ENCODE measurements around the gene CADM1. TPM values are rescaled to one million over a fixed set of nuclear protein-coding genes. Genes with fewer than 3 reads are reported as not detected.
"Not testable (repeated sequence)": the region's sequence is repeated elsewhere in the genome, so short reads cannot be mapped to it uniquely, and the experiment has no call there.

Gene CADM1
- total and polyA plus RNA-seq, 8 donors: 6.3 to 38.8 (median 24.5) TPM

DNA sequence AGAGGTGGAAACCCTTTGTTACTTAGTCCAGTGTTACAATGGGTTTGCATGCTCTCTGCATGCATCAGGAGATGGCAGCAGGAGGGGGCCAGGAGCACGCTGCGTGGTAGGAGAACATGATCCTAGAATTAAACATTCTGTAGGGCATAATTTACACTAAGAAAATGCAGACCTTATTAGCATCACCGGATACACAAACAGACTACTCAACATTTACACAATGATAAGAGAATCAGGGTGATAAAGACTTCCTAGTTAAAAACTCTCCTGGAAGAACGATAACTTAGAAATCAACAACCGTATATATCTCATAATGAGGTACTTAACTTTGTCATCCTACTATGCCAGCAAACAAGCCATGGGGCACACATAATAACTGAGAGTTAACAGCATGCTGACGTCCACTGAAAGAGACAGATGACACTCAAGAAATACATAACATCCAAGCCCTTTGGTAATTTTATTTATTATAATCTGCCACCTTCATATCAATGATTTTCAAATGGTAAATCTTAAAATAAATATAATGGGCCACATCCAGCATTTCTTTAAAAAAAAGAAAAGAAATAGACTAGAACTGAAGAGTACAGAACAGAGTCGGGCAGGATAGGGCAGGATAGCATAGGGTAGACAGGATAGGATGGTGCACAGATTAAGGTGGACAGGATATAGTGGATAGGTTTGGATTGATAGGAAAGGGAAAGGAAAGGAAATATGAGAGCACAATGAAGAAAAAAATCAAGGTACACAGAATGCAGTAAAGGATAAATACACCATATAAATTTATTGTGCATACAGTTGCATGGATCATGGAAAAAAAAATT, 27.5 kb downstream of the CADM1 start:
- ATAC-seq: no peak
- 39 to 44% methylated on average over 7 of the region's 7 CpGs for WGBS, 2 donors
- Histone ChIP-seq H3K9me3 (no peaks in the 10 kb centered on the region), H3K27me3 (peaks cover 0 to 6% (median 0%) of the 10 kb centered on the region in 4 donors), H3K4me1 (no peaks in the 10 kb centered on the region), H3K36me3 (no peaks in the 10 kb centered on the region), H3K27ac (no peak overlapping the region), H3K4me3 (no peak overlapping the region)
- TF ChIP-seq CTCF (IDR thresholded peaks at IDR 0.05): no peak
- no peak for FAIRE-seq
- no peak for DNase-seq
- intact Hi-C loops (cut with DNase I): no loop called here

- ATAC-seq (no peak), FAIRE-seq (no peak), DNase-seq (no peak)
- intact Hi-C loops (cut with DNase I): no loop called here
- no peak overlapping the region for H3K27ac ChIP-seq
- no peak for TF ChIP-seq CTCF (IDR thresholded peaks at IDR 0.05)
- H3K36me3 ChIP-seq: no peaks in the 10 kb centered on the region
- no peak overlapping the region for H3K4me3 ChIP-seq
- H3K27me3 ChIP-seq: peaks cover 0 to 6% (median 0%) of the 10 kb centered on the region in 4 donors
- no peaks in the 10 kb centered on the region for H3K4me1 ChIP-seq
- H3K9me3 ChIP-seq: no peaks in the 10 kb centered on the region
- WGBS, 2 donors: 41 to 48% methylated on average over 4 of the region's 4 CpGs
These were observed 28.7 kb downstream of the CADM1 start for GRCh38 chr11:115475564-115475963.

- H3K36me3 ChIP-seq; H3K27ac ChIP-seq; DNase-seq; H3K27me3 ChIP-seq; ATAC-seq; H3K4me3 ChIP-seq; H3K4me1 ChIP-seq; intact Hi-C loops (cut with DNase I); H3K9me3 ChIP-seq; FAIRE-seq: not testable (repeated sequence)
- WGBS, 2 donors: 83 to 93% methylated on average over 3 of the region's 3 CpGs
These were observed 29.9 kb downstream of the CADM1 start for GRCh38 chr11:115474306-115474705.

DNA sequence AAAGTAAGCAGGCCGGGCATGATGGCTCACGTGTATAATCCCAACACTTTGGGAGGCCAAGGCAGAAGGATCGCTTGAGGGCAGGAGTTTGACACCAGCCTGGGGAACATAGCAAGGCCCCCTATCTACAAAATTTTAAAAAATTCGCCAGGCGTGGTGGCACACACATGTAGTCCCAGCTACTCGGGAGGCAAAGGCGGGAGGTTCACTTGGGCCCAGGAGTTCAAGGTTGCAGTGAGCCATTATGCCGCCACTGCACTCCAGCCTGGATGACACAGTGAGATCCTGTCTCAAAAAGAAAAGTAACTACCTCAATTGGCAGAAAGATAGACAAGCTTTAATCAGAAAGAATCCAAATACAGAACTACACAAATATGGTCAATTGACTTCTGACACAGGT, 31.0 kb downstream of the CADM1 start:
- no peak for TF ChIP-seq CTCF (IDR thresholded peaks at IDR 0.05)
- no peak for FAIRE-seq
- Histone ChIP-seq H3K4me3 (no peak overlapping the region), H3K9me3 (no peaks in the 10 kb centered on the region), H3K27ac (no peak overlapping the region), H3K36me3 (no peaks in the 10 kb centered on the region), H3K4me1 (no peaks in the 10 kb centered on the region), H3K27me3 (no peaks in the 10 kb centered on the region)
- DNase-seq: no peak
- no peak for ATAC-seq
- WGBS, 2 donors: 92 to 93% methylated on average over 8 of the region's 8 CpGs
- intact Hi-C loops (cut with DNase I): no loop called here

- H3K4me1 ChIP-seq: no peaks in the 10 kb centered on the region
- no peaks in the 10 kb centered on the region for H3K36me3 ChIP-seq
- peak in 2 of 4 donors; percentile 35 to 61 for ATAC-seq
- no peak for DNase-seq
- H3K4me3 ChIP-seq: no peak overlapping the region
- 57 to 73% methylated on average over 3 of the region's 3 CpGs for WGBS, 2 donors
- intact Hi-C loops (cut with DNase I): no loop called here
- no peak for FAIRE-seq
- no peak overlapping the region for H3K27ac ChIP-seq
- no peak for TF ChIP-seq CTCF (IDR thresholded peaks at IDR 0.05)
- H3K27me3 ChIP-seq: no peaks in the 10 kb centered on the region
- no peaks in the 10 kb centered on the region for H3K9me3 ChIP-seq
These were observed 32.8 kb downstream of the CADM1 start for GRCh38 chr11:115471367-115471766.
